Spleen (tissue), 7 donors: ENCODE measurements around the gene TTC16.

Experiments used
- POLR2A ChIP-seq, 3 donors: fragments of 450-650 bp; IDR thresholded peaks; one replicate each; pipeline ENCODE4 v1.5.1; 2017; ENCODE audit warnings: antibody characterized with exemption in 3 of 3, mild to moderate bottlenecking in 1 of 3
- TF ChIP-seq, protein P1 (sequence below), 11 experiments: fragments of 200-600 bp in 7 of 11; fragments of 450-650 bp in 4 of 11; sonication (generic) in 4 of 11; IDR thresholded peaks in 8 of 11; conservative IDR thresholded peaks in 3 of 11; 1 replicate in 7 of 11; 2 replicates in 4 of 11; pipeline versions ENCODE4 v1.4.0 to v1.8.0; 2016 to 2021; ENCODE audit warnings: antibody characterized with exemption in 11 of 11, inconsistent platforms in 4 of 11, mild to moderate bottlenecking in 1 of 11
- donor health status: DM: no; HTN: no; CAD: no; lungs with moderate emphysema.
- donor health status: DM: no; HTN: no; CAD: no.
- donor health status: DM: no; HTN: no; CAD: no.

DNA sequence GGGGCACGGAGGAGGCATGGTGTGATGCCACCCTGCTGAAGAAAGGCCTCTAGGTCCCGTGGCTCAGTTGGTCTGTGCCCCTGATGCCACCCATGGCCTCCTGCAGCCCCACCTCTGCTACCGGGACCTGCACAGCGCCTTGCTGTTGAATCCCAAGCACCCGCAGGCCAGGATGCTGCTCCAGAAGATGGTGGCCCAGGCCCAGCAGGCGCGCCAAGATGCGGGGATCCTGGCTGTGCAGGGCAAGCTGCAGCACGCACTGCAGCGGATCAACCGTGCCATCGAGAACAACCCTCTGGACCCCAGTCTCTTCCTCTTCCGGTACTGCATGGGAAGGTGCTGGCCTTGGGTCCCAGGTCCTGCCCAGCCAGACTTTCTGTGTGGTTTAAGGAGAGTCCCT, 7.1 kb downstream of the TTC16 start:
- no peak for TF ChIP-seq POLR2A (IDR thresholded peaks at IDR 0.05)
- TF ChIP-seq, protein P1, sequence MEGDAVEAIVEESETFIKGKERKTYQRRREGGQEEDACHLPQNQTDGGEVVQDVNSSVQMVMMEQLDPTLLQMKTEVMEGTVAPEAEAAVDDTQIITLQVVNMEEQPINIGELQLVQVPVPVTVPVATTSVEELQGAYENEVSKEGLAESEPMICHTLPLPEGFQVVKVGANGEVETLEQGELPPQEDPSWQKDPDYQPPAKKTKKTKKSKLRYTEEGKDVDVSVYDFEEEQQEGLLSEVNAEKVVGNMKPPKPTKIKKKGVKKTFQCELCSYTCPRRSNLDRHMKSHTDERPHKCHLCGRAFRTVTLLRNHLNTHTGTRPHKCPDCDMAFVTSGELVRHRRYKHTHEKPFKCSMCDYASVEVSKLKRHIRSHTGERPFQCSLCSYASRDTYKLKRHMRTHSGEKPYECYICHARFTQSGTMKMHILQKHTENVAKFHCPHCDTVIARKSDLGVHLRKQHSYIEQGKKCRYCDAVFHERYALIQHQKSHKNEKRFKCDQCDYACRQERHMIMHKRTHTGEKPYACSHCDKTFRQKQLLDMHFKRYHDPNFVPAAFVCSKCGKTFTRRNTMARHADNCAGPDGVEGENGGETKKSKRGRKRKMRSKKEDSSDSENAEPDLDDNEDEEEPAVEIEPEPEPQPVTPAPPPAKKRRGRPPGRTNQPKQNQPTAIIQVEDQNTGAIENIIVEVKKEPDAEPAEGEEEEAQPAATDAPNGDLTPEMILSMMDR (IDR thresholded peaks at IDR 0.05 in 8 of 11, conservative IDR thresholded peaks at IDR 0.05 in 3 of 11): no peak
